ENCODE data around the gene ISG15.
"Not testable (repeated sequence)": the region's sequence is repeated elsewhere in the genome, so short reads cannot be mapped to it uniquely, and the experiment has no call there.

Gene ISG15

DNA sequence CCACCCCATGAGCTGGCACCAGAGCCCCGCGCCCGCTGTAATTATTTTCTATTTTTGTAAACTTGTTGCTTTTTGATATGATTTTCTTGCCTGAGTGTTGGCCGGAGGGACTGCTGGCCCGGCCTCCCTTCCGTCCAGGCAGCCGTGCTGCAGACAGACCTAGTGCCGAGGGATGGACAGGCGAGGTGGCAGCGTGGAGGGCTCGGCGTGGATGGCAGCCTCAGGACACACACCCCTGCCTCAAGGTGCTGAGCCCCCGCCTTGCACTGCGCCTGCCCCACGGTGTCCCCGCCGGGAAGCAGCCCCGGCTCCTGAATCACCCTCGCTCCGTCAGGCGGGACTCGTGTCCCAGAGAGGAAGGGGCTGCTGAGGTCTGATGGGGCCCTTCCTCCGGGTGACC lies 41.7 kb downstream of the ISG15 start:
- peaks cover 33% of the 10 kb centered on the region for H3K36me3 ChIP-seq

DNA sequence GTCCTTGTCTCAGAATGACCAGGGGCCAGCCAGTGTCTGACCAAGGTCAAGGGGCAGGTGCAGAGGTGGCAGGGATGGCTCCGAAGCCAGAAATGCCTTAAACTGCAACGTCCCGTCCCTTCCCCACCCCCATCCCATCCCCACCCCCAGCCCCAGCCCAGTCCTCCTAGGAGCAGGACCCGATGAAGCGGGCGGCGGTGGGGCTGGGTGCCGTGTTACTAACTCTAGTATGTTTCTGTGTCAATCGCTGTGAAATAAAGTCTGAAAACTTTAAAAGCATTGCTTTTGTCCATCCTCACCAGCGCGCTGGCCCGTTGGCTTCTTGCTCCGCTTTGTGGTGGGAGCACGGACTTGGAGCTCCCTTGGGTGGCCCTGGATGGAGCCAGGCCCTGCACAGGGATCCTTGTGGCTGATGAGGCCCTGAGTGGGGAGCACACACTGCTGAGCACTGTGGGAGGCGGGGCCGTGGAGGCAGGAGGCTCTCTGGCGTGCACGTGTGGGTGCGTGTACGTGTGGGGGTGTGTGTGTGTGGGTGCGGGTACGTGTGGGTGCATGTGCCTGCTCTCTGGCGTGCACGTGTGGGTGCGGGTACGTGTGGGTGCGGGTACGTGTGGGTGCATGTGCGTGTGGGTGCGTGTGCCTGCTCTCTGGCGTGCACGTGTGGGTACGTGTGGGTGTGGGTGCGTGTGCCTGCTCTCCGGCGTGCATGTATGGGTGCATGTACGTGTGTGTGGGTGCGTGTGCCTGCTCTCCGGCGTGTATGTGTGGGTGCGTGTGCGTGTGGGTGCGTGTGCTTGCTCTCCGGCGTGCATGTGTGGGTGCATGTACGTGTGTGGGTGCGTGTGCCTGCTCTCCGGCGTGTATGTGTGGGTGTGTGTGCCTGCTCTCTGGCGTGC lies 42.8 kb downstream of the ISG15 start:
- H3K4me3 ChIP-seq (ENCODE audit: low read depth, low read length), result no peak overlapping the region
- H3K27me3 ChIP-seq (ENCODE audit: insufficient read depth, low read depth, severe bottlenecking), result peaks cover 17% of the 10 kb centered on the region
- H3K36me3 ChIP-seq, result peaks cover 23% of the 10 kb centered on the region
- TF ChIP-seq, protein P1, sequence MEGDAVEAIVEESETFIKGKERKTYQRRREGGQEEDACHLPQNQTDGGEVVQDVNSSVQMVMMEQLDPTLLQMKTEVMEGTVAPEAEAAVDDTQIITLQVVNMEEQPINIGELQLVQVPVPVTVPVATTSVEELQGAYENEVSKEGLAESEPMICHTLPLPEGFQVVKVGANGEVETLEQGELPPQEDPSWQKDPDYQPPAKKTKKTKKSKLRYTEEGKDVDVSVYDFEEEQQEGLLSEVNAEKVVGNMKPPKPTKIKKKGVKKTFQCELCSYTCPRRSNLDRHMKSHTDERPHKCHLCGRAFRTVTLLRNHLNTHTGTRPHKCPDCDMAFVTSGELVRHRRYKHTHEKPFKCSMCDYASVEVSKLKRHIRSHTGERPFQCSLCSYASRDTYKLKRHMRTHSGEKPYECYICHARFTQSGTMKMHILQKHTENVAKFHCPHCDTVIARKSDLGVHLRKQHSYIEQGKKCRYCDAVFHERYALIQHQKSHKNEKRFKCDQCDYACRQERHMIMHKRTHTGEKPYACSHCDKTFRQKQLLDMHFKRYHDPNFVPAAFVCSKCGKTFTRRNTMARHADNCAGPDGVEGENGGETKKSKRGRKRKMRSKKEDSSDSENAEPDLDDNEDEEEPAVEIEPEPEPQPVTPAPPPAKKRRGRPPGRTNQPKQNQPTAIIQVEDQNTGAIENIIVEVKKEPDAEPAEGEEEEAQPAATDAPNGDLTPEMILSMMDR (IDR thresholded peaks at IDR 0.05; ENCODE audit: low read depth, low read length), result no peak
- H3K27ac ChIP-seq, result no peak overlapping the region
- no peaks in the 10 kb centered on the region for H3K9me3 ChIP-seq (ENCODE audit: severe bottlenecking)
- no peak for DNase-seq

More for the DNA sequence above, 41.7 kb downstream of the ISG15 start:
- no peak overlapping the region for H3K4me3 ChIP-seq (ENCODE audit: low read depth, low read length)
- H3K27me3 ChIP-seq (ENCODE audit: insufficient read depth, low read depth, severe bottlenecking), result peaks cover 14% of the 10 kb centered on the region
- TF ChIP-seq, protein P1 (IDR thresholded peaks at IDR 0.05; ENCODE audit: low read depth, low read length), result no peak
- no peak overlapping the region for H3K27ac ChIP-seq
- no peaks in the 10 kb centered on the region for H3K9me3 ChIP-seq (ENCODE audit: severe bottlenecking)
- no peak for DNase-seq

DNA sequence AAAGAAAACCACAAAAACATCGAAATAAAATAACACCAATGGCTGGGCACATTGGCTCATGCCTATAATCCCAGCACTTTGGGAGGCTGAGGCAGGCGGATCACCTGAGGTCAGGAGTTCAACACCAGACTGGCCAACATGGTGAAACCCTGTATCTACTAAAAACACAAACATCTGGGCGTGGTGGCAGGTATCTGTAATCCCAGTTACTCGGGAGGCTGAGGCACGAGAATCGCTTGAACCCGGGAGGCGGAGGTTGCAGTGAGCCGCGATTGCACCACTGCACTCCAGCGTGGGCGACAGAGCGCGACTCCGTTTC lies 44.4 kb downstream of the ISG15 start:
- not testable (repeated sequence) for H3K4me3 ChIP-seq (ENCODE audit: low read depth, low read length); H3K27ac ChIP-seq; H3K9me3 ChIP-seq (ENCODE audit: severe bottlenecking); DNase-seq
- peaks cover 14% of the 10 kb centered on the region for H3K36me3 ChIP-seq
- peaks cover 17% of the 10 kb centered on the region for H3K27me3 ChIP-seq (ENCODE audit: insufficient read depth, low read depth, severe bottlenecking)

DNA sequence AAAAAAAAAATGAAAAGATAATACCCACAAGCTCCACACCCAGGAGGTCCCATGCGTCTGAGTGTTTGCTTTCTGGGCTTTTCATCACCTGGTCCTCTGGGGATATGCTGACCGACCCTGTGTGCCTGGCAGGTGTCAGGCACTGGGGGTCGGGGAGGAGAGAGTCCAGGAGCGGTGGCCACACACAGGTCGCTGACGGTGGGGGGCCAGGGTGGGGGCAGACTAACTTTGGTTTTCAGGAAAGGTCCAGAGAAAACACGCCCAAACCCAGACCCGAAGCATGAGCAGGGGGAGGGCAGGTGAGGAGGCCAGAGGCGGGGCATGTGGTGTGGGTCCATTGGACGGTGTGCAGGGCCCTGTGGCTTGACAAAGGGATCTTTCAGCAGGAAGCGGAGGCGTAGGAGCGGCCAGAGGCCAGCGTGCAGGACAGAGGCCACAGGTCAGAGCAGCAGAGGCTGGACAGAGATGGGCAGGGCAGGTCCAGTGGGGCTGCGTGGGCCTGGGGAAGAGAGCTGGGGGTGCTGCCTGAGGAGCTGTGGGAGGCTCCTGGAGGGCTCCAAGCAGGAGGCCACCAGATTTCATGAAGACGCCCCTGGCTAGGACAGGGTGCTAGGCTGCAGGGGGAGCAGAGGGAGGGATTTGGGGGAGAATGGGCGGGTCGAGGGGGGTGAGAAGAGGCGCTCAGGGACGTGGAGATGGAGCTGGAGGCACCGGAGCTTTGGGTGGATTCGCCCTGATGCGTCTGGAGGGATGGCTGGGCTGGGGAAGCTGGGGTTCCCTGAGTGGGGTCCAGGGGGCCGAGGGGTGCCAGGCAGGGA lies 45.0 kb downstream of the ISG15 start:
- no peak overlapping the region for H3K27ac ChIP-seq
- H3K27me3 ChIP-seq (ENCODE audit: insufficient read depth, low read depth, severe bottlenecking), result peaks cover 17% of the 10 kb centered on the region
- H3K4me3 ChIP-seq (ENCODE audit: low read depth, low read length), result peak overlapping the region; percentile 45
- H3K9me3 ChIP-seq (ENCODE audit: severe bottlenecking), result no peaks in the 10 kb centered on the region
- no peak for DNase-seq
- TF ChIP-seq, protein P1 (IDR thresholded peaks at IDR 0.05; ENCODE audit: low read depth, low read length), result no peak
- H3K36me3 ChIP-seq, result peaks cover 14% of the 10 kb centered on the region

DNA sequence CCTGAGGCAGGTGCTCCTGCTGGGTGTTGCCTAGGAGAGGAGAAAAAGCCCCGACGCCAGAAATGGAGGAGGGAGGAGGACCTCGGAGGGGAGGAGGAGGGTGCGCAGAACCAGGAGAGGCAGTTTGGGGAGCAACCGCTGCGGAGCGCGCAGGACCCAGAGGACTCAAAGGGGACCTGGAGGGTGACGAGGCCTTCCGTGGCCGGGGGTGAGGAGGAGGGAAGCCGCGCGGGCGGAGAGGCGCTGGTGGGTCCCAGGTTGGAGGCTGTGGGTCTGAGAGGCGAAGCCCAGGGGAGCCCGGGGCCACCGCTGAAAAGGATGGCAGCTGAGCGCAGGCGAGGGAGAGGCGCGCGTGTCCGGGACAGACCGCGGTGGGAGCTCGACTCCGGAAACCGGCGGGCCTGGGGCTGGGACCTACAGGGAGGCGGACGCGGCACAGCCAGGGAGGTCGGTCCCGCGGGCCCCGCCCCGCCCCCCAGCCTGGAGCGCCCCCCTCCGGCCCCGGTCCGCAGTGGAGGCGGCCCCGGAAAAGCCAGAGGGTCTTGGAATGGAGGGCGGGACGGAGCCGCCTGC lies 45.7 kb downstream of the ISG15 start:
- H3K27ac ChIP-seq, result peak overlapping the region; percentile 58
- DNase-seq, result peak; percentile 61
- H3K27me3 ChIP-seq (ENCODE audit: insufficient read depth, low read depth, severe bottlenecking), result peaks cover 17% of the 10 kb centered on the region
- TF ChIP-seq, protein P1 (IDR thresholded peaks at IDR 0.05; ENCODE audit: low read depth, low read length), result peak; percentile 5; the same call in 1 of the 2 replicates
- peak overlapping the region; percentile 45 for H3K4me3 ChIP-seq (ENCODE audit: low read depth, low read length)
- no peaks in the 10 kb centered on the region for H3K9me3 ChIP-seq (ENCODE audit: severe bottlenecking)
- H3K36me3 ChIP-seq, result peaks cover 8% of the 10 kb centered on the region

Data from WERI-Rb-1 (cell line).